ENCODE results near the gene CXXC5. TPM values are rescaled to one million over a fixed set of nuclear protein-coding genes. Genes with fewer than 3 reads are reported as not detected.
A peak's percentile ranks its signal among the peaks of the same experiment; 100 is the strongest.

CXXC5 gene
- total and polyA plus RNA-seq, 9 of the 15 experiments (the other 6 are each of a cell fraction or from before 2014, with no cell fraction given) = 1.9 to 123 (median 45.8) TPM

DNA sequence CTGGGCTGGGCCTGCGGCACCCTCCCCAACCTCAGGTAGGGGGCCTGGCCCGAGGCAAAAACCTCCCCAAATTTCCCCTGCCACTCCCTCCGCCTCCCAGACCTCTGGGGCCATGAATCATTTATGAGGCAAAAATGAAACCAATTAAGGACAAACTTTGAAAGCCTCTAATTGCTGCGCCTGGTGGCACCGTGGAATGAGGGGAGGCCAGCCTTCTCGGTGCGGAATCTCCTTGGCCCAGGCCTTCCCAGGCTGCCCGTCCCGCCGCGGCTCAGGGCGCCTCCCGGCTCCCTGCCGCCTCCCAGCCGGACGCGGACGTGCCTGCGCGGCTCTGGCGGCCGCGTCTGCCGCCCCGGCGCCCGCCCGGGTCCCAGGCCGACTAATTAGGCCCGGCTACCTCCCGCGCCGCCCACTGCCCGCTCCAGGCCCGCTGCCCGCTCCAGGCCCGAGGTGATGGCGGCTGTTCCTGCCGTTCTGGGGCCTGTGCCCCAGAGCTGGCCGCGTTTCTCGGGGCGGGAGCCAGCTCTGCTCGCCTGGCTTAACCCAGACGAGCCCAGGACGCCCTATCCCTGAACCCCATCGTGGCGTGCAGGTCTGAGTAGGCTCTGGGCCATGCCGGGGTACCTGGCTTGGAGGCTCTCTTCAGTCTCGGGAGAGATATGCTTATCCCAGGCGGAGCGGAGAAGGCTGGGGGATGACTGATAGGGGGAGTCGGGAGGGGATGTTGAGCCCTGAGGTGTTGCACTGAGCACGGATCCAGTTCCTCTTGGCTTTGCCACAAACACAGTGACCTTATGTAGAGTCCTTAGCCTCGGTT lies 20.1 kb downstream of the CXXC5 start (continued):
- TF ChIP-seq NR2F6 (CRISPR knock-in tag; IDR thresholded peaks at IDR 0.05) (no peak), SMAD4 (CRISPR knock-in tag; conservative IDR thresholded peaks at IDR 0.05) (0 out of 2 replicates have a peak, but pooled peaks have one; percentile 33), ZNF395 (CRISPR knock-in tag; IDR thresholded peaks at IDR 0.05) (no peak), MTA3 (IDR thresholded peaks at IDR 0.05; ENCODE audit: borderline replicate concordance) (no peak), ZNF717 (CRISPR knock-in tag; IDR thresholded peaks at IDR 0.05) (no peak), HNRNPK (IDR thresholded peaks at IDR 0.05; ENCODE audit: low read depth, low read length, poor library complexity, severe bottlenecking) (no peak), POLR2AphosphoS5 (IDR thresholded peaks at IDR 0.05; ENCODE audit: control insufficient read depth, insufficient read depth, low read depth, low read length) (peak; percentile 62; the same call in 1 of the 2 replicates), FOXA1 (IDR thresholded peaks at IDR 0.05; ENCODE audit: borderline replicate concordance) (no peak), HNRNPL (IDR thresholded peaks at IDR 0.05; ENCODE audit: low read depth, low read length) (peak; percentile 75; the same call in 1 of the 2 replicates), ZNF699 (CRISPR knock-in tag; IDR thresholded peaks at IDR 0.05; ENCODE audit: insufficient replicate concordance) (no peak), CXXC5 (CRISPR knock-in tag; IDR thresholded peaks at IDR 0.05) (peak; percentile 62), RBBP5 (IDR thresholded peaks at IDR 0.05; ENCODE audit: borderline replicate concordance, insufficient read depth, low read length, poor library complexity, severe bottlenecking) (peak; percentile 90), CBFA2T3 (IDR thresholded peaks at IDR 0.05) (peak; percentile 81), RUNX1 (IDR thresholded peaks at IDR 0.05; ENCODE audit: low read depth) (no peak), CC2D1A (IDR thresholded peaks at IDR 0.05) (no peak), ERF (CRISPR knock-in tag; IDR thresholded peaks at IDR 0.05) (no peak), GTF2E2 (tag; IDR thresholded peaks at IDR 0.05) (0 out of 2 replicates have a peak, but pooled peaks have one; percentile 41), ZNF77 (CRISPR knock-in tag; IDR thresholded peaks at IDR 0.05) (no peak), FIP1L1 (IDR thresholded peaks at IDR 0.05; ENCODE audit: low read depth, low read length, poor library complexity, severe bottlenecking) (no peak), CREBBP (IDR thresholded peaks at IDR 0.05; ENCODE audit: low read depth, low read length) (no peak), ZNF324 (CRISPR knock-in tag; IDR thresholded peaks at IDR 0.05) (no peak)
- TF ChIP-seq, protein P1, sequence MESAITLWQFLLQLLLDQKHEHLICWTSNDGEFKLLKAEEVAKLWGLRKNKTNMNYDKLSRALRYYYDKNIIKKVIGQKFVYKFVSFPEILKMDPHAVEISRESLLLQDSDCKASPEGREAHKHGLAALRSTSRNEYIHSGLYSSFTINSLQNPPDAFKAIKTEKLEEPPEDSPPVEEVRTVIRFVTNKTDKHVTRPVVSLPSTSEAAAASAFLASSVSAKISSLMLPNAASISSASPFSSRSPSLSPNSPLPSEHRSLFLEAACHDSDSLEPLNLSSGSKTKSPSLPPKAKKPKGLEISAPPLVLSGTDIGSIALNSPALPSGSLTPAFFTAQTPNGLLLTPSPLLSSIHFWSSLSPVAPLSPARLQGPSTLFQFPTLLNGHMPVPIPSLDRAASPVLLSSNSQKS (CRISPR knock-in tag; IDR thresholded peaks at IDR 0.05) = no peak
- TF ChIP-seq, protein P2, sequence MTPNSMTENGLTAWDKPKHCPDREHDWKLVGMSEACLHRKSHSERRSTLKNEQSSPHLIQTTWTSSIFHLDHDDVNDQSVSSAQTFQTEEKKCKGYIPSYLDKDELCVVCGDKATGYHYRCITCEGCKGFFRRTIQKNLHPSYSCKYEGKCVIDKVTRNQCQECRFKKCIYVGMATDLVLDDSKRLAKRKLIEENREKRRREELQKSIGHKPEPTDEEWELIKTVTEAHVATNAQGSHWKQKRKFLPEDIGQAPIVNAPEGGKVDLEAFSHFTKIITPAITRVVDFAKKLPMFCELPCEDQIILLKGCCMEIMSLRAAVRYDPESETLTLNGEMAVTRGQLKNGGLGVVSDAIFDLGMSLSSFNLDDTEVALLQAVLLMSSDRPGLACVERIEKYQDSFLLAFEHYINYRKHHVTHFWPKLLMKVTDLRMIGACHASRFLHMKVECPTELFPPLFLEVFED (CRISPR knock-in tag; conservative IDR thresholded peaks at IDR 0.05) = no peak
- TF ChIP-seq, protein P3, sequence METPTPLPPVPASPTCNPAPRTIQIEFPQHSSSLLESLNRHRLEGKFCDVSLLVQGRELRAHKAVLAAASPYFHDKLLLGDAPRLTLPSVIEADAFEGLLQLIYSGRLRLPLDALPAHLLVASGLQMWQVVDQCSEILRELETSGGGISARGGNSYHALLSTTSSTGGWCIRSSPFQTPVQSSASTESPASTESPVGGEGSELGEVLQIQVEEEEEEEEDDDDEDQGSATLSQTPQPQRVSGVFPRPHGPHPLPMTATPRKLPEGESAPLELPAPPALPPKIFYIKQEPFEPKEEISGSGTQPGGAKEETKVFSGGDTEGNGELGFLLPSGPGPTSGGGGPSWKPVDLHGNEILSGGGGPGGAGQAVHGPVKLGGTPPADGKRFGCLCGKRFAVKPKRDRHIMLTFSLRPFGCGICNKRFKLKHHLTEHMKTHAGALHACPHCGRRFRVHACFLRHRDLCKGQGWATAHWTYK (CRISPR knock-in tag; IDR thresholded peaks at IDR 0.05) = 0 out of 2 replicates have a peak, but pooled peaks have one; percentile 2

Data from K562 (cell line).